Hematopoietic multipotent progenitor cell treated with erythropoietin and hydrocortisone succinate and interleukin-3 and kit ligand, for 15 days (in vitro differentiated cells): Measurements from ENCODE around the gene ZNF280A.

ENCODE experiments used
- DNase-seq: peaks from one replicate; pipeline ENCODE4 v3.0.0-alpha.2; 2015; ENCODE audit warnings: low spot score

Gene ZNF280A, protein sequence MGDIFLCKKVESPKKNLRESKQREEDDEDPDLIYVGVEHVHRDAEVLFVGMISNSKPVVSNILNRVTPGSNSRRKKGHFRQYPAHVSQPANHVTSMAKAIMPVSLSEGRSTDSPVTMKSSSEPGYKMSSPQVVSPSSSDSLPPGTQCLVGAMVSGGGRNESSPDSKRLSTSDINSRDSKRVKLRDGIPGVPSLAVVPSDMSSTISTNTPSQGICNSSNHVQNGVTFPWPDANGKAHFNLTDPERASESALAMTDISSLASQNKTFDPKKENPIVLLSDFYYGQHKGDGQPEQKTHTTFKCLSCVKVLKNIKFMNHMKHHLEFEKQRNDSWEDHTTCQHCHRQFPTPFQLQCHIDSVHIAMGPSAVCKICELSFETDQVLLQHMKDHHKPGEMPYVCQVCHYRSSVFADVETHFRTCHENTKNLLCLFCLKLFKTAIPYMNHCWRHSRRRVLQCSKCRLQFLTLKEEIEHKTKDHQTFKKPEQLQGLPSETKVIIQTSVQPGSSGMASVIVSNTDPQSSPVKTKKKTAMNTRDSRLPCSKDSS

DNA sequence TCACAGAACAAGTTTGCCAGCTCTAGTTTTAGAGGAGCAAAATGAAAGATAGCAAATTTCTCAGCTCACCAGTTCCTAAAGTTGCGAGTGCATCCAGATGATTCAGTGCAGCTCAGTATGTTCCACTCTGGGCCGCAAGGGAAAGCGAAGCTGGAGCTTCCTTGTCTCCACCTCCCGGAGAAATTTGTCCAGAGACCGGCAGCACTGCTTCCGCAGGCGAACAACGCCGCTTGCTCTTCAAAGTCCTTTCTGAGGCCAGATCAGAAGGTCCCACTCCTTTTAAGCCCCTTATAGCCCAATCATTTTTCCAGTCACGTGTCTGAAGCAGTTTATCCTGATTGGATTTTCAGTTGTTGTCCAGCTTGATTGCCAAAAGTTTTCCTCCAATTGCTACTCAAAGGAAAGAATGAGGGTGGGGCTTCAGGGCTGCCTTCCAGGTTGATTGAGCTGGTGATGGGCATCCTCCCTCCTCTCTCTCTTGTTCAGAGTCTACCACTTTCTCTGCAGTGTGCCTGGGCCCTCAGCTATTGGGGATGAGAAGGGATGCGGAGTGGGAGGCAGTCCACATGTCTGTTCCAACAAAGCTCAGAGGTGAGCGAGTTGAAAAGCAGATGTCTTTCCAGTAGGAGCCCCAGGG lies at the start of gene ZNF280A:
Gene ZNF280A, minus strand, starts transcription at position 251 of the 637 bp plus-strand sequence. CDS start 4,640 bp downstream, outside the sequence.
- no peak for DNase-seq

DNA sequence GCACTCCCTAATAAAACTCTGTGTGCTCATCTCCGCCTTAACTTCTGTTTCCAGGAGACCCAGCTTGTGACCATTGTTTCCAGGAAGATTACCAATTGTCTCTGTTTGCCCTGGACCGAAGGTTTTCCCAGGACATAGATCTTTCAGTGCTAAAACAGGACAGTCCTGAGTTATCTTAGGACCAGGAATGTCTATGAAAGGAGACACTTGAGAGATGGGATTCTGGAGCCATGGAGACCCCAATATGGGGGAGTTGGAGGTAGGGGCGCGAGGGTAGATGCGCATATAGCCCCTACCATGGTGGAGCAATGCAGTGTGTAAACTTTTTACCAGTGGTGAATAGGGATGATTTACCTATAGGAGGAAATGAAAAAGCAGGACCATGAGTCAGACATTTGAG lies 49.1 kb upstream of the ZNF280A start:
- DNase-seq, result no peak

DNA sequence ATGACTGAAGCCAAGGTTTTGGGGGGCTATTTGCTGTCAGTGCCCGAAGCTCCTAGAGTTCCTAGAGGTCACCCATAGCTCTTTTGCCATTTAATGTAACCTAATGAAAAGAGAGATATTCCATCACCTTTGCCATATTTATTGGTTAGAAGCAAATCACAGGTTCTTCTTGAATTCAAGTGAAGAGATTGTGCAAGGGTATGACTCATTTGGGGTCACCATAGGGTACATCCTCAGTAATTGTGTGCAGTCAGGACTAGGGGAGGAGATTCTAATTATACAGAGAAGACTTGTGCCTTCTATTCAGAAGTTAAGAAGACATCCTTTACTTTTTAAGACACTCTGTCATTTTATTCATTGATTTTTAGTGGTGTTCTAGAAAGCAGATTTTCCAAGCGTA lies 45.9 kb upstream of the ZNF280A start:
- DNase-seq, result no peak

DNA sequence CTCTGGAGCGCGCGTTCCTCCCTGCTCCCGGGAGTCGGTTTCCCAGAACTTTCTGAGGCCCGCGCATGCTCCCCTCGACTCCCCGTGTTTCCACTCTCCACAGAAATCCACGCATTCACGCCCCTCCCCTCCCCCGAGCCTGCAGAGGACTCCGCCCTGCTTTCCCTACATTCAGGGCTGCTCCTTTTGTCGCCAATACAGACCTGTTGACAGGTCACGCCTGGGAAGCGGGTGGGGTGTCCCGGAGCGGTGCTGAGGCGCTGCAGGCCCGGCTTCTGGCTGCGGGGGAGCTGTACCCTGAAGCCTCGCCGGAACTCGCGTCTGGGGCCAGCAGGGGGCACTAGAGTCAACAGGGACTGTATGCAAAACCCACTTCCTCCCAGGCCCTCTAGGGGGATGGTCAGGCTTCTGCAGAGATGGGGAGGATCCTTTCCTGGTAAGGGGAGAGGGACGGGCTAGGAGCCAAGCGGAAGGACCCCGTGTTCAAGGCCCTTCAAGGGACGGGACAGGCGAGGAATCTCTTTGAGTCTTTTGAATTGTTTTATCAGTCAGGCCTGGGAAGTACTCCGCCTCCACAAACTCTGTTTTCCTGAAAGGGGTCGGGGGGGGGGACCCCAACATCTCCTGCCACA lies 39.0 kb upstream of the ZNF280A start, which contains the start of gene PRAME:
Gene PRAME, minus strand, starts transcription at position 294 of the 632 bp plus-strand sequence. CDS start 2,433 bp downstream, outside the sequence.
- peak; percentile 58 for DNase-seq

DNA sequence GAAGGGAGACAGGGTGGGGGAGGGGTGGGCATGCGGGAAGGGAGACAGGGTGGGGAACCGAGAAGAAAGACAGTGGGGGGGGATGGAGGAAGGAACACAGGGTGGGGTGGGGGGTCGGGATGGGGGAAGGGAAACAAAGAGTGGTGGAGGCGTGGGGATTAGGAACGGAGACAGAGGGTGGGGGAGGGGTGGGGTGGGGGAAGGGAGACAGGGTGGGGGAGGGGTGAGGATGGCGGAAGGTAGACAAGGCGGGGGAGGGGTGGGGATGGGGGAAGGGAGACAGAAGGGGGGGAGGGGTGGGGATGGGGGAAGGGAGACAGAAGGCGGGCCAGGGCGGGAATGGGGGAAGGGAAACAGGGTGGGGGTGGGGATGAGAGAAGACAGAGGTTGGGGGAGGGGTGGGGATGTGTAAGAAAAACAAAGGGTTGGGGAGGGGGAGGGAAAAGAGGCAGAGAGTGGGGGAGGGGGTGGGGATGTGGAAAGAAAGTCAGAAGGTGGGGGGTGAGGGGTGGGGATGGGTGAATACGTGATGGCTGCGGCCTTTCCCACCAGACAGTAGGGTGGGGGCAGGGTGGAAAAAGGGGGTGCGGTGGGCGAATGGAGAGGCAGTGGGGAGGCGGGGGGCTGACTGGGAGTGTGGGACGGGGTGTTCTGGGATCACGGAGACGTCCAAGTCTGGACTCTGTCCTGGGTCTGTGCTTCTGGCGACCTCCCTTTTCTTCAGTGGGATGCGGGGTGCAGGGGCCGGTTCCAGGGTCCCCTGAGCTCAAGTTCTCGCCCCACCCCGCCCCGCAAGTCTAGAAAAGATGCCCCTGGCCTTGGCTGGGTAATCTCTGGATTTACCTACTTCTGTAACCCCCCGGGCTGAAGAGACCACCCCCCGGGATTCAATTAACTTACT lies 38.3 kb upstream of the ZNF280A start:
- DNase-seq, result no peak

DNA sequence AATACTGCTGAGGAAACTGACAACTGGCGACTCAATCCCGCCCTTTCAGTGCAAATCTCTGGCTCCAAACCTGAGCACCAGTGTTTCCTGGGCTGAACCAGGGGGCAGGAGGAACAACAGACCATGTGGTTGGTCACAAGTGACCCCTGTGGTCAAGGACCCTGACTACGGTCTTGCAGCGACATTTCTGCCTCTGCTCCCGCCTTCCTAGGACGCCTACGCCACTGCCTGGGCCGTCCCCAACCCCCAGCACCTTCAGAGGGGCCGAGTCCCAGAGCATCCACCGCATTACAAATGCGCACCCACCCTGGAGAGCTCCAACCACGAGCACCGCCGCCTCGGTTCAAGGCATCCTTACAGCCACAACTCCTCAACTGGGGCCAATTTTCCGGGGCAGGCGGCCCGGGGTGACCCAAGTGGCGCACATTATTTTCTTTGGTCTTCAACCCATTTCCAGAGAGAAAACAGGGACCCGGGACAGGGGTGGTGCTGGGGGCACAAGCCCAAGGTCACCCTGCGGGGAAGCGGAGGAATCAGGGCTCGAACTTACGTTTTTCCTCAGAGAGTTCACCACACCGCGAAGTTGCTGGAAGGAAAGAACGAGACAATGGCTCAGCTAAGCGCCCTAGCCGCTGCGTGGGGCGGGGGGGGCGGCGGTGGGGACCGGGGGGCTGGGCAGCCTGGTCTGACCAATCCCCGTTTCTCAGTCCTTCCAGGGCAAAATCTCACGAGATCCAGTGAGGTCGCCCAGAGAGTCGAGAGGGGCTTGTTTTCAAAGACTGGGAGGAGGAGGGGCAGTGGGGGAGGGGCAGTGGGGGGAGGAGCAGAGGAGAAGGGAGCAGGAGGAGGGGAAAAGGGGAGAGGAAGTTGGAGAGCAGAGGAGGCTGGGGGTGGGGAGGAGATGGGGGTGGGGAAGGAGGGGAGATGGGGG lies 37.2 kb upstream of the ZNF280A start:
- no peak for DNase-seq

DNA sequence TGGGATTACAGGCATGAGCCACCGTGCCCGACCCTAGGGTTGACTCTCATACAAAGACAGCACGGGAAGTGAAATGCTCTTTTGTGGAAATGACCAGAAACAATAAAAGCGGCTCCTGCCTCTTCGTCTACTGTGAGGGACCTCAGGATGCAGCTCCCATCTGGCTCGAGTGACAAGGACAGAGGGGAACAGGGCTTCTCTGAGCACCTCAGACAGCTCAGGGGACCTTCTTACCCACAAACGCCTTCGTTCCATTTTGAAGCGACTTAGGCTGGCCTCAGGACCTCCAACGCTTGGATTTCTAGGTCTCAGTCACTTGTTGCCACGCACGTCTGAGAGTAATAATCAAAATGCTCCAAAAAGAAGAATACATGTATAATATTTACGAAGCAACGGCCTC lies 36.5 kb upstream of the ZNF280A start:
- no peak for DNase-seq

DNA sequence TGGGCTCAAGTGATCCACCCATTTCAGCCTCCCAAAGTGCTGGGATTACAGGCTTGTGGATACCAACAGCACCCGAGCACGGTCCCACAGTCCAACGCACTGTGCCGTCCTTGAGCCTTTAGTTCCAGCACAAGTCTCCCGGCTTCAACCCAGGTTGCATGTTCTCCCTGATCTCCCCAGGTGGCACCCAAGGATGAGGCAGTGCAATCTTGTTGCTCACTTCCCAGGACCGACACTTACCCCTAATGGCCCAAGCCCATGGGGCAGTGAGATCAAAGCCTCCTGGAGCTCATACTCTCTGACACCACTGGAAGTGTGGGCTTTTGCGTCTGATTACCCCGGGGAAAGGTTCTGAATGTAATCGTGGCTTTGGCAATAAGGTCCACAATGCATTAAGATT lies 35.5 kb upstream of the ZNF280A start:
- no peak for DNase-seq

DNA sequence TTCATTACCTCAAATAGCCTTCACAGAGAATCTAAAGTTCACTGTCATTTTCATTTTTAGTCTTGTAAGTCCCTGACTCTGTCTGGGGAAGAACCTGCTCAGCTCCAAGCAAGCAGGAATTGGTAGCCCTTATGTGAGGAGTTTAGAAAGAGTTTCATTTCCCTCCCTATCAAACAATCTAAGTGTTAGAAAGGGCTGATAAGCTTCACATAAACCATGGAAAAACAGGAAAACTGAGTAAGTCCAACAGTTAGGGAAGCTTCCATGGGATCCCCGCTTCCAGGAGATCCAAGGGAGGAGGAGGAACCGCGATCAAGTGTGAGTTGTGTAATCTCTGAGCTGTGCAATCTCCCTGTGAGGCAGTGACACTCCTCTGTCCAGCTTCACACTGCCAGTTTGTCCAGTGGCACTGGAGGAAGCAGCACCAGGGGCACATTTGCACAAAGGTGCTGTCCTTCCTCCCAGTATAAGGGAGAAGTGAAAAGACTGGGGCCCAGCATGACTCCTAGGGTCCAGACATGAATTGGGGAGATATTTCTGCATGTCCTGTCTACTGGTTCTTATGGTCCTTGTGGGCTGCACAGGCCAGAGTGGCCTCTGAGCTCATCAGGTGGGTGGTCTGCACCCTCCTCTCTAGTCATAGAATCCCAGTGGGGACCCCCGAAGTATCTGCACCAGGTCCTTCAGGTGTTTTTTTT lies 34.7 kb upstream of the ZNF280A start:
- no peak for DNase-seq

DNA sequence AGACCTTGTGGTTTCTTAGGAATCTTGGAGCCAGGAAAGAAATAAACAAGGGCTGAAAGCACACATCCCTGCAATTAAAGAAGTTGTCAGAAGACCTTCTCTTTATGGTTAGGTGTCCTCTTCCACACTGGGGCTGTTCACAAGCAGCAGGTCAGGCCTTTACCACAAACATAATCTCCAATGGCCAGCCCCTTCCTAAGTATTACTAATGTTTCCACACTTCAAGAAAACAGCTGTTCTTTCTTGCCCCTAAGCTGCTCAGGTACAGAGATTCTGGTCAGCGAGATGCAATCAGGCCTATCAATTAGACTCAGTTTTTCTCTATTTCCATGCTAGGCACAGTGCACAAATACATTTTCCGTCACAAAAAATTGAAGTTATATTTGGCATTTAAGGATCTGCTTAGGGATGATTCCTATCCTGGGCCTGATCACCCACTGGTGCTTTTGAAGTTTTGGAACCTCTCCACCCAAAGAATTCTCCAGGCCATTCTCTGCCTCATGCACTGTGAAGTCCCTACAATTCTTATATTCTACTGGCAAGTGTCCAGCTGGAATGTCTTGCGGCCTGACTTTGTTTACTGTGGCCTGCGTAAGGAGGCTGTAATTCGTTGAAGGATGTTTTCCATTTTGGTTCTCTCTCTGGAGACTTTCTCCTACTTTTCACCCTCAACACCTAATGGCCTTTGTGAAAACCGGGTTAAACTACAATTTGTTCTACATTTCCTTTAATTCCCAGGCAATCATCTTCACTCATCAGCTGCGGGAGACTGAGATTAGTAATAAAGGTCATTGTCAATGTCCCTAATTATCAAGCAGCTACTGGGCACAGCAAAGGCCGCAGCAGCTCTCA lies 33.9 kb upstream of the ZNF280A start:
- DNase-seq, result no peak

DNA sequence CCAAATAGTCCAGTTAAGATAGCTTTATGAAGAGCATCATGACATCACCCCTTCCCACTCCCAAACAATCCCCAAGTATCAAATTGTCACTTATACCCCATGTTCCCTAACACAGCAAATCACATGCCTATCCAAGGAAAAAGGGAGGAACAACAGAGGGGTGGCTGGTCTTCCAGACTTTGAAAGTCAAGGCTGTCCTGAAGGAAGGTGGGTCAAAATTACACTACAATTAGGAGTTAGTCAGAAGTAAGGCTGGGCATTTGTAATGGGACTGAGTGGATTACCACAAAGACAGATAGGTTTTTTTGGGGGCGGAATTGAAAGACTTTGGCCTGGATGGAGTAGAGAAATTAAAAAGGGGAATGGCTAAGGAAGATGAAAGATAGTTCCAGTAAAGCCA lies 33.1 kb upstream of the ZNF280A start:
- no peak for DNase-seq

DNA sequence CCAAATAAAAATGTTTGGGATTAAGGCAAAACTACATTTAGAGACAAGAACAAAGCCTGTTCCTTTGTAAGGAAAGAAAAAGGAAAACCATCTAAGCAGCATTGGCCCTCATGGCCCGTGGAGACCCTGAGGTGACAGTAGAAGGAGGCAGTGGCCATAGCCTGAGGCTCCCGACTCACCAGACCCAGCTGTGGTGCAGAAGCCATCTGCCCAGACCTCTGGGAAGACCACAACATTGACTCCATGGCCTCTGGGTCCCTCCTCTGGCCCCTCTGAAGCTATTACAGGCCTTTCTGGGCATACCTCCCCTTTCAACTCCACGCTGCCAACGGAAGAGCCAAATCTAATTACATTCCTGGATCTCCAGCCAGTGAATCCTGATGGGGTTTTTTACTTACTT lies 32.6 kb upstream of the ZNF280A start:
- no peak for DNase-seq

DNA sequence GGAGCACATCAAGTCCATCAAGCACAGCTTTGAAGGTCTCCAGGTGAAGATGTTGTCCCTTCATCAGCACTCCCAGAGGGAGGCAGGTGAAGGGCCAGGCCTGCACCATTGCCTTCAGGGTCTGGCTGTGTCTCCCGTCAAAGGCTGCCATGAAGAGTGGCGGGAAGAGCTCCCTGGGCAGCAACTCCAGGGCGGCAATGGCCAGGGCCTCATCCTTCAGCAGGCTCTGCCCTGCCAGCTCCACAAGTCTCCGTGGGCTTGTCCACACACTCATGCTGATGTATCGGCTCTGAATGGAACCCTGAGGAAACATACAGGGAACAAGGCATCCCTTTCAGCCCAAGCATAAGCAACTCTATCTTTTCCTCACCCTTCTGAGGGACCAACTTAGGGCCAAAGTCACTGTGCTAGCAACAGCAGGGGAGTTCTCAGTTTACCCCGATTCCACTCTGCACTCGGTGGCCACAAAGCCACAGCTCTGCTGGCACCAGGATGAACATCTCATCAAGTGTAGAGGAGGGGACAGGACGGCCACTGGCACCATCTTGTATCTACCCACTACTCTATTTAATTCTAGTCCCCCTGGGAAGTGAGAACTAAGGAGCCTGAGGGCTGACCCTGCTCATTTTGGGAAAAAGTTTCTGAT lies 30.8 kb upstream of the ZNF280A start:
- DNase-seq, result no peak

DNA sequence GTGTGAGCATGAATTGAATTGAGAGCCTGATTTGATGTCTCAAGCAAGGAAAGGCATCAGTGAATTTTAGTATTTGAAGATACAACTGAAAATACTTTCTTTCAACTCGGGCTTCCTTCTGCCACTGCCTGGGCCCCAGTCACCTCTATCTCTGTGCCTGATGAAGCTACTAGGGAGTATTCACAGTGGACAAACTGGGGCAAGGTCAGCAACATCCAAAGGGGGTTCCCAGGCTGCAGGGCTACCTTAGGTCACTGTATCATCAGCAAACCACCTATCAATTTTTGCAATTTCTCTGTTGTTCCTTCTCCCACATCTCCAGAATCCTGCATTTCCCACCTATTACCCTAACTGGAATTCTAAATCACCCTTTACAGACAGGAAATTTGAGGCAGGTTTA lies 28.8 kb upstream of the ZNF280A start:
- no peak for DNase-seq

DNA sequence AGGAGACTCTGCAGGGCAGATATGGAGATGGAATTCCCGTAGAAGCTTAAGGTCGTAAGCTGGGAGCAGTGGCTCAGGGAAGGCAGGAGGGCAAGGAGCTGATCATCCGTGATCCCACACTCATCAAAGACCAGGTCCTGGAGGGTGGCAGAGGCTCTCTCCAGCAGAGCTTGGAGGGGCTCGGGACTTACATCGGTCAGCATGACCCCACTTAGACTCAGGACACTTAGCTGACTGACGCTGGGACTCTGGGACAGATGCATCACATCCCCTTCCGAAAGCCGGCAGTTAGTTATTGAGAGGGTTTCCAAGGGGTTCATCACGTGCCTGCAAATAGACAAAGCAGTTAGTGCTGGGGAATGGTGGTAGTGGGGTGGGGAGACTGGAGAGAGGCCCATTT lies 28.2 kb upstream of the ZNF280A start:
- no peak for DNase-seq

DNA sequence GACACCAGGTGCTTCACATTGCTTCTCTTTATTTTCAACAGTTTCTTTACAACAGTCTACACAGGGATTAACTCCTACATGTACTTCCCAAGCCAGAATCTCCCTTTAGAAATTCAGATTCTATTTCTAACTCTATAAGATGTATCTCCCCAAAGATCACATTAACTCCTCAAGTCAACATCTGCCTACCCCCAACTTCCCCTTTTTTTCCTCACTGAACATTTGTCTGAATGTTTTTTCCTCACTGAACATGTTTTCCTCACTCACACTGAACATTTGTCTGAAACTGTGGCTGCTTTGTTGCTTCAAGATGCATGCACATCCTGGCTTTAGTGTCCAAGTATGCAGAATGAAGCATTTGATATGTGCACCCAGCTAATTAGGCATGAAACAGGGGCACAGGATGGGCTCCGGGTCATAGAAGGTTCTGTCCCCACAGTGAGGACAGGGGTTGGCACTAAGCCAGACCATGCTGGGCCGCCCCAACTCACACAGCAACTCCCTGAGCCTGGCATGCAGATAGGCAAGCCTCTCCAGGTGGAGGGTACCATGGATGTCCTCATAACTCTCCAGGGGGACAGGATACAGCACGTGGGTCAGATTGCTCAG lies 27.7 kb upstream of the ZNF280A start:
- no peak for DNase-seq

DNA sequence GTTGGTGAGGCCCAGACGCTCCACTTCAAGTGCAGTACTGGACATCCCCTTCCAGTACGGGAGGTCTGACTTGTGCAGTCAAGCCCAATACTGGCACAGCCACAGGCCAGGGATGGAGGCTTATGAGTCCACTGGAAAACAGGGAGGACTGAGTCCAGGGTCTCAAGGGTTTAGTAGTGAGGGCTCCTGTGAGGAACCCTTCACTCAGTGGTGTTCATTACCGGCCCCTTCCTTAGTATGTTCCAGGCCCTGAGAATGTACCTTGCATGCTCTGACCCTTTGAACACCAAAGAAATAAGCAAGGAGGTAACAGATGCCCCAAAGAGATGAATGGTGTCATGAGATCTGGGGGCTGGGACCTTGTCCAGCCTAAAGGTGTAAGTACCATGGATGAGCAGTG lies 27.2 kb upstream of the ZNF280A start:
- DNase-seq, result no peak

DNA sequence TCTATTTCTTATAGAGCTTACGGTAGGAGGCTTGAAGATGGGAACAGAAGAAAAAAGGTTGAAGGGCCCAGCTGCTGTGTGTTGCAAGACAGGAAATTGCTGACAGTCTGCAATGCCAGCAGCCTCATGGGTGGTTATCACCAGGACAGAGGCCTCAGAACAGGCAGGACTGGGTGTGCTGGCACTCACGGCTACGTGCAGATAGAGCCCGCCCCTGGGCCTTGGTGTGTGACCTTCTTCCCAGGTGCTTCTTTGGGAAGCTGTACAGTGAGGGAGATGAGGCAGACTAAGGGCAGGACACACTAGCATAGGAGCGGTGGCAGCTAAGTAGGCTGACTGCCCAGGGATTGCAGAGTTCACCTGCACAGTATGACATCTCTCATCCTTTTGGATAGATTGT lies 26.4 kb upstream of the ZNF280A start:
- DNase-seq, result no peak
